22Rv1 (cell line): ENCODE results near the gene TNRC6A.

Experiments
- ZFX ChIP-seq: fragments of 450-650 bp; IDR thresholded peaks from 2 replicates; pipeline ENCODE4 v1.6.1; 2017; ENCODE audit warnings: antibody characterized with exemption, borderline replicate concordance
- TF ChIP-seq, protein P1 (sequence below): fragments of 450-650 bp; IDR thresholded peaks from 2 replicates; pipeline ENCODE4 v1.5.1; 2017; ENCODE audit warnings: mild to moderate bottlenecking

DNA sequence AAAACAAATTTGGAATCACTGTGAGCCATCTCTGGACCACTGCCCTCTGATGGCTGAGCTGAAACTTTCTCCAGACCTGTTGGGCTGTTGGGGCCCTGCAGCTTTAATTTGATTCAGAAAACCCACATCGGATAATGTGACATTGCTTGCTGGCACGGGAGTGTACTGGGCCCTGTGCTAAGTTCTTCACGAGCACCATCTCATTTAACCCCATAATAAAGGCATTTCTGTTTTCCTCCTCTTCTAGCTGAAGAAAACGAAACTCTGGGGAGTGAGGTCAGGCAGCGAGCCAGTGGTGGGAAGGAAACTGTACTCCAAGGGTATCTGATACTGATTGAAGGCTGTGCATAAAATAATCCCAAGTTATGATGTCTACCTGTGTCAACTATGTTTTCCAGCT, 34.5 kb upstream of the TNRC6A start:
- TF ChIP-seq, protein P1, sequence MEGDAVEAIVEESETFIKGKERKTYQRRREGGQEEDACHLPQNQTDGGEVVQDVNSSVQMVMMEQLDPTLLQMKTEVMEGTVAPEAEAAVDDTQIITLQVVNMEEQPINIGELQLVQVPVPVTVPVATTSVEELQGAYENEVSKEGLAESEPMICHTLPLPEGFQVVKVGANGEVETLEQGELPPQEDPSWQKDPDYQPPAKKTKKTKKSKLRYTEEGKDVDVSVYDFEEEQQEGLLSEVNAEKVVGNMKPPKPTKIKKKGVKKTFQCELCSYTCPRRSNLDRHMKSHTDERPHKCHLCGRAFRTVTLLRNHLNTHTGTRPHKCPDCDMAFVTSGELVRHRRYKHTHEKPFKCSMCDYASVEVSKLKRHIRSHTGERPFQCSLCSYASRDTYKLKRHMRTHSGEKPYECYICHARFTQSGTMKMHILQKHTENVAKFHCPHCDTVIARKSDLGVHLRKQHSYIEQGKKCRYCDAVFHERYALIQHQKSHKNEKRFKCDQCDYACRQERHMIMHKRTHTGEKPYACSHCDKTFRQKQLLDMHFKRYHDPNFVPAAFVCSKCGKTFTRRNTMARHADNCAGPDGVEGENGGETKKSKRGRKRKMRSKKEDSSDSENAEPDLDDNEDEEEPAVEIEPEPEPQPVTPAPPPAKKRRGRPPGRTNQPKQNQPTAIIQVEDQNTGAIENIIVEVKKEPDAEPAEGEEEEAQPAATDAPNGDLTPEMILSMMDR: no peak
- TF ChIP-seq ZFX: no peak
